Measurements from ENCODE around the gene MEF2D.

Gene MEF2D

GRCh38 chr1:156439777-156440183 is 60.8 kb downstream of the MEF2D start:
- DNase-seq: no peak

GRCh38 chr1:156439036-156439776 is 61.4 kb downstream of the MEF2D start:
- DNase-seq: no peak

- DNase-seq: no peak
Observed at GRCh38 chr1:156438278-156438987, 62.1 kb downstream of the MEF2D start.

- no peak for DNase-seq
Observed at GRCh38 chr1:156437037-156437867, 63.3 kb downstream of the MEF2D start.

GRCh38 chr1:156436141-156437036 is 64.2 kb downstream of the MEF2D start:
- DNase-seq: no peak

- DNase-seq: no peak
Observed at GRCh38 chr1:156435545-156436140, 64.9 kb downstream of the MEF2D start.

- no peak for DNase-seq
Observed at GRCh38 chr1:156434989-156435544, 65.5 kb downstream of the MEF2D start.

- no peak for DNase-seq
Observed at GRCh38 chr1:156433602-156434001, 67.0 kb downstream of the MEF2D start.

- DNase-seq: no peak
Observed at GRCh38 chr1:156433032-156433431, 67.5 kb downstream of the MEF2D start.

- no peak for DNase-seq
Observed at GRCh38 chr1:156432669-156433018, 67.9 kb downstream of the MEF2D start.

- DNase-seq: no peak
Observed at GRCh38 chr1:156431769-156432668, 68.6 kb downstream of the MEF2D start.

- no peak for DNase-seq
Observed at GRCh38 chr1:156431366-156431765, 69.2 kb downstream of the MEF2D start.

- DNase-seq: no peak
Observed at GRCh38 chr1:156430866-156431265, 69.7 kb downstream of the MEF2D start.

GRCh38 chr1:156430303-156430702 is 70.3 kb downstream of the MEF2D start:
- no peak for DNase-seq

GRCh38 chr1:156429313-156430060 is 71.1 kb downstream of the MEF2D start:
- no peak for DNase-seq

GRCh38 chr1:156428746-156429288 is 71.8 kb downstream of the MEF2D start:
- no peak for DNase-seq

- DNase-seq: no peak
Observed at GRCh38 chr1:156427957-156428356, 72.6 kb downstream of the MEF2D start.

- DNase-seq: no peak
Observed at GRCh38 chr1:156425943-156426342, 74.6 kb downstream of the MEF2D start.

- DNase-seq: no peak
Observed at GRCh38 chr1:156424806-156425432, 75.7 kb downstream of the MEF2D start.
